Adrenal gland (tissue), 12 donors: ENCODE data around the gene UCHL5. TPM values are rescaled to one million over a fixed set of nuclear protein-coding genes. Genes with fewer than 3 reads are reported as not detected.
"Not testable (repeated sequence)": the region's sequence is repeated elsewhere in the genome, so short reads cannot be mapped to it uniquely, and the experiment has no call there.

Experiments used
- DNase-seq, 7 donors: peaks; one replicate each; pipeline ENCODE4 v3.0.0-alpha.2; 2019 to 2020
- H3K27ac ChIP-seq, 5 donors: fragments of 200-600 bp; sonication (generic) in 4 of 5; 1 replicate in 3 of 5; 2 replicates in 2 of 5; pipeline versions ENCODE4 v1.5.1 to v1.8.0; 2016 to 2020; ENCODE audit warnings: mild to moderate bottlenecking in 1 of 5
- H3K27me3 ChIP-seq: fragments of 200-600 bp; 2 replicates; pipeline ENCODE4 v1.8.0; 2021
- H3K36me3 ChIP-seq, 2 donors: fragments of 200-600 bp; replicated peaks in 1 of 2; 1 replicate in 1 of 2; 2 replicates in 1 of 2; pipeline versions ENCODE4 v1.5.1 to v1.8.0; 2018 to 2022
- H3K4me1 ChIP-seq, 2 donors: fragments of 200-600 bp; replicated peaks in 1 of 2; 1 replicate in 1 of 2; 2 replicates in 1 of 2; pipeline versions ENCODE4 v1.5.1 to v1.8.0; 2018 to 2021
- H3K4me3 ChIP-seq, 4 donors: fragments of 200-600 bp; sonication (generic) in 3 of 4; one replicate each; pipeline ENCODE4 v1.5.1; 2016 to 2018
- H3K9me3 ChIP-seq, 3 donors: fragments of 200-600 bp; sonication (generic) in 1 of 3; replicated peaks in 1 of 3; 1 replicate in 2 of 3; 2 replicates in 1 of 3; pipeline versions ENCODE4 v1.5.1 to v1.8.0; 2016 to 2021
- CTCF ChIP-seq, 6 experiments: fragments of 450-650 bp in 4 of 6; fragments of 200-600 bp in 2 of 6; sonication (generic) in 1 of 6; IDR thresholded peaks; 1 replicate in 5 of 6; 2 replicates in 1 of 6; pipeline versions ENCODE4 v1.5.1 to v1.8.0; 2016 to 2021; ENCODE audit warnings: antibody characterized with exemption in 6 of 6, mild to moderate bottlenecking in 2 of 6, moderate library complexity in 1 of 6
- POLR2A ChIP-seq, 2 donors: fragments of 450-650 bp; IDR thresholded peaks; one replicate each; pipeline ENCODE4 v1.6.1; 2017; ENCODE audit warnings: antibody characterized with exemption in 2 of 2, mild to moderate bottlenecking in 2 of 2, moderate library complexity in 1 of 2
- WGBS, 4 donors: extraction: QIAGEN DNeasy Blood & Tissue Kit in 2 of 4; methylation state at CpG; one replicate each; pipeline versions ENCODE4 v1.1.5 to v1.1.7; 2013 to 2017; 5-methylcytosine and 5-hydroxymethylcytosine counted together
- intact Hi-C, 2 donors: fragments of 100-400 bp; cut with DNase I; formaldehyde crosslinking; loops; one replicate each; pipeline versions ENCODE4 v1.14.1 to v1.15.0; 2022 to 2023
- polyA plus RNA-seq, 3 donors: library from polyadenylated mRNA; stranded (reverse); fragments of 200-250 nt in 2 of 3; fragments of 350-450 nt in 1 of 3; fragmentation: Illumina TruSeq in 1 of 3; extraction: RNeasy Lipid Tissue Mini Kit (QIAGEN cat#74804) in 1 of 3; gene quantifications; one replicate each; pipeline ENCODE4 v1.2.3, GENCODE V29; 2013 to 2014
- total RNA-seq, 9 donors: library from RNA; depleted of rRNA in 4 of 9; stranded (reverse); fragments of >200 nt in 4 of 9; fragments of 120-200 nt in 1 of 9; fragmentation: NEBNext Ultra II Directional in 1 of 9; extraction: Animal tissue kit (Norgen Biotek cat#: 25700) in 1 of 9; gene quantifications; one replicate each; pipeline versions ENCODE4 v1.1.0 to v1.2.4, GENCODE V29; 2013 to 2023
- donor health status: healthy with polysubstance abuse.
- donor health status: Bipolar disorder and iron deficiency.
- donor health status: DM: yes; HTN: yes; CAD: no.
- donor health status: DM: no; HTN: no; CAD: no.
- donor health status: DM: no; HTN: no; CAD: no.
- donor health status: DM: yes; HTN: yes; CAD: no.

UCHL5 gene
- total and polyA plus RNA-seq, 12 donors: 9.3 to 71.9 (median 24.8) TPM

GRCh38 chr1:193042766-193043691 is 16.1 kb downstream of the UCHL5 start:
- TF ChIP-seq CTCF (IDR thresholded peaks at IDR 0.05): no peak
- no peak for TF ChIP-seq POLR2A (IDR thresholded peaks at IDR 0.05)
- no peaks in the 10 kb centered on the region for H3K27me3 ChIP-seq
- DNase-seq: no peak
- H3K4me3 ChIP-seq: no peak overlapping the region
- H3K36me3 ChIP-seq: no peaks in the 10 kb centered on the region
- H3K9me3 ChIP-seq: no peaks in the 10 kb centered on the region
- intact Hi-C loops: no loop called here
- peaks cover 0 to 11% of the 10 kb centered on the region in 2 donors for H3K4me1 ChIP-seq
- H3K27ac ChIP-seq: no peak overlapping the region
- WGBS, 4 donors: 70 to 94% (median 93%) methylated on average over 1 of the region's 1 CpG

GRCh38 chr1:193040011-193040410 is 19.1 kb downstream of the UCHL5 start:
- H3K27ac ChIP-seq: no peak overlapping the region
- no peaks in the 10 kb centered on the region for H3K36me3 ChIP-seq
- no peak overlapping the region for H3K4me3 ChIP-seq
- no peak for DNase-seq
- no peaks in the 10 kb centered on the region for H3K4me1 ChIP-seq
- 91 to 96% (median 94%) methylated on average over 3 of the region's 3 CpGs for WGBS, 4 donors
- H3K27me3 ChIP-seq: no peaks in the 10 kb centered on the region
- no peaks in the 10 kb centered on the region for H3K9me3 ChIP-seq
- intact Hi-C loops: no loop called here
- TF ChIP-seq CTCF (IDR thresholded peaks at IDR 0.05) (no peak), POLR2A (IDR thresholded peaks at IDR 0.05) (no peak)

GRCh38 chr1:193036337-193037047 is 22.7 kb downstream of the UCHL5 start:
- Histone ChIP-seq H3K36me3 (no peaks in the 10 kb centered on the region), H3K27ac (no peak overlapping the region), H3K9me3 (no peaks in the 10 kb centered on the region), H3K4me3 (no peak overlapping the region), H3K4me1 (no peaks in the 10 kb centered on the region), H3K27me3 (no peaks in the 10 kb centered on the region)
- no peak for DNase-seq
- intact Hi-C loops: no loop called here
- 93 to 99% (median 98%) methylated on average over 3 of the region's 3 CpGs for WGBS, 4 donors
- no peak for TF ChIP-seq POLR2A (IDR thresholded peaks at IDR 0.05)
- TF ChIP-seq CTCF (IDR thresholded peaks at IDR 0.05): no peak

GRCh38 chr1:193033610-193034009 is 25.6 kb downstream of the UCHL5 start:
- intact Hi-C loops: no loop called here
- no peak for DNase-seq
- TF ChIP-seq POLR2A (IDR thresholded peaks at IDR 0.05) (no peak), CTCF (IDR thresholded peaks at IDR 0.05) (no peak)
- Histone ChIP-seq H3K4me3 (no peak overlapping the region), H3K27me3 (no peaks in the 10 kb centered on the region), H3K9me3 (no peaks in the 10 kb centered on the region), H3K4me1 (no peaks in the 10 kb centered on the region), H3K27ac (no peak overlapping the region), H3K36me3 (peaks cover 0 to 5% of the 10 kb centered on the region in 2 donors)

- H3K27ac ChIP-seq, H3K36me3 ChIP-seq, H3K4me1 ChIP-seq, H3K9me3 ChIP-seq, H3K27me3 ChIP-seq, intact Hi-C loops, H3K4me3 ChIP-seq, DNase-seq: not testable (repeated sequence)
- WGBS, 4 donors: 90 to 99% (median 96%) methylated on average over 9 of the region's 9 CpGs
These were observed 26.3 kb downstream of the UCHL5 start for GRCh38 chr1:193032643-193033427.
